NCI-H146 treated with DMSO at 0.1 percent for 48 hours (cell line): ENCODE data around the gene PRKAG3.

Experiments
- DNase-seq: peaks from one replicate; lab custom pipeline; 2025; ENCODE audit not compliant: unreplicated experiment; lab: John Stamatoyannopoulos, UW

The PRKAG3 gene

DNA sequence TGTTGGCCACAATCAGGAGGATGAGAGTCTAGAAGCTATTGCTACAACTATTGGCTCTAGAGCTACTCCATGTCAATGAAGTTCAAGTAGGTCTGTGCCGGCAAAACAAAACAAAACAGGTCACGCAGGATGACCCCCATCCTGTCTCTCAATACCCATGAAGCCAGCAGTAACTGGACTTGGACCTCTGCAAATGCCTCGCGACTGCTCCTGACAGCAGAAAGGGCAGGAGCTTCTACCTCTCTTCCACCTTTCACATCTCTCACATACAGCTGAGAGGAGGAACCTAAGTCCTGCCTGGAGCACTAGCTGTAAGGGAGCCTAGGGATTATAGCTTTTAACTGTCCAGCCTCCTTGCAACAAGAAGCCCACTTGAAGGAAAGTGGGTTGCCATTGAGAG is 16.0 kb downstream of the PRKAG3 start:
- DNase-seq = no peak

GRCh38 chr2:218815244-218815637 is 16.4 kb downstream of the PRKAG3 start:
- DNase-seq = no peak

DNA sequence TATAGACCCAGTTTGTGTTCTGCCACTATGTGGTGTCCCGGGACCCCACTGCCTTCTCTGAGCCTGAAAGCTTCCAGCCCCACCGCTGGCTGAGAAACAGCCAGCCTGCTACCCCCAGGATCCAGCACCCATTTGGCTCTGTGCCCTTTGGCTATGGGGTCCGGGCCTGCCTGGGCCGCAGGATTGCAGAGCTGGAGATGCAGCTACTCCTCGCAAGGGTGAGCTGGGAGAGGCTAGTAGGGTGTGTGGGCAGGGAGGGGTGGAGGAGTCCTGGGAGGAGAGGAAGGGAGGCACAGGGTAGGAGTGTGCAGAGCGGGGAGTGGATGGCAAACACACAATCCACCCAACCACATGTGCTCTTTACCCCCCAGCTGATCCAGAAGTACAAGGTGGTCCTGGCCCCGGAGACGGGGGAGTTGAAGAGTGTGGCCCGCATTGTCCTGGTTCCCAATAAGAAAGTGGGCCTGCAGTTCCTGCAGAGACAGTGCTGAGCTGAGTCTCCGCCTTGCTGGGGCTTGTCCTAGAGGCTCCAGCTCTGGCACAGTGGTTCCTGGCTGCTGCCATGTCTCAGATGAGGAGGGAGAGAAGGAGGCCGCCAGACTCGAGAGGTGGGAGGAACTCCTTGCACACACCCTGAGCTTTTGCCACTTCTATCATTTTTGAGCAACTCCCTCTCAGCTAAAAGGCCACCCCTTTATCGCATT is 16.9 kb downstream of the PRKAG3 start:
- no peak for DNase-seq

- no peak for DNase-seq
Measured at GRCh38 chr2:218813771-218814460, 17.7 kb downstream of the PRKAG3 start.

DNA sequence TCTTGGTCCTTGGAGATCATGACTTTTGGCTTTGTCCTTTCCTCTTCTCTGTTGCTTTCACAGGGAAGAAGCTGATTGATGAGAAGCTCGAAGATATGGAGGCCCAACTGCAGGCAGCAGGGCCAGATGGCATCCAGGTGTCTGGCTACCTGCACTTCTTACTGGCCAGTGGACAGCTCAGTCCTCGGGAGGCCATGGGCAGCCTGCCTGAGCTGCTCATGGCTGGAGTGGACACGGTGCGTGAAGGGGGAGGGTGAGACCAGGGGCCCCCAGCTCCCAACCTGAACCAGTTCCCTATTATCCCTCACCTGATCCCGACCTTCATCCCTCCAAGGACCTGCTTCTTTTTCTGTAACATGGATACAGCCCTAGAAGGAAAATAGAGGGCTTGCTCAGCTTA is 18.7 kb downstream of the PRKAG3 start:
- no peak for DNase-seq

DNA sequence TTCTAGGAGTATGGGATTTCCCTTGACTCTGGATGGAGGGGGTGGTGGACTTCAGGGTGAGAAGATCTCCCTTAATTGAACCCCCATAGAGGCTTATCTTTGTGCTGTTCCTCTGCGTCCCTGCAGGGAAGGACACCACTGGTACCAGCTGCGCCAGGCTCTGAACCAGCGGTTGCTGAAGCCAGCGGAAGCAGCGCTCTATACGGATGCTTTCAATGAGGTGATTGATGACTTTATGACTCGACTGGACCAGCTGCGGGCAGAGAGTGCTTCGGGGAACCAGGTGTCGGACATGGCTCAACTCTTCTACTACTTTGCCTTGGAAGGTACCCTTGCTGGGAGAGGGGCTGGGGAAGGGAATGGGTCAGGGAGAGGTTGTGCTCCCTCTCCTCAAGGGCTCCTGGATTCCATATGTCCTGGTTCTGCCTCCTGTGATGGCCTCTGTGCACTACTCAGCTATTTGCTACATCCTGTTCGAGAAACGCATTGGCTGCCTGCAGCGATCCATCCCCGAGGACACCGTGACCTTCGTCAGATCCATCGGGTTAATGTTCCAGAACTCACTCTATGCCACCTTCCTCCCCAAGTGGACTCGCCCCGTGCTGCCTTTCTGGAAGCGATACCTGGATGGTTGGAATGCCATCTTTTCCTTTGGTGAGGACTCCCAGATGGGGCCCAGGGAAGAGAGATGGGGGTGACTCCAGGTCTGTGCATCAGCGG is 19.3 kb downstream of the PRKAG3 start:
- DNase-seq = no peak

- DNase-seq = no peak
Measured at GRCh38 chr2:218811382-218811781, 20.2 kb downstream of the PRKAG3 start.

- no peak for DNase-seq
Measured at GRCh38 chr2:218810256-218810655, 21.3 kb downstream of the PRKAG3 start.

DNA sequence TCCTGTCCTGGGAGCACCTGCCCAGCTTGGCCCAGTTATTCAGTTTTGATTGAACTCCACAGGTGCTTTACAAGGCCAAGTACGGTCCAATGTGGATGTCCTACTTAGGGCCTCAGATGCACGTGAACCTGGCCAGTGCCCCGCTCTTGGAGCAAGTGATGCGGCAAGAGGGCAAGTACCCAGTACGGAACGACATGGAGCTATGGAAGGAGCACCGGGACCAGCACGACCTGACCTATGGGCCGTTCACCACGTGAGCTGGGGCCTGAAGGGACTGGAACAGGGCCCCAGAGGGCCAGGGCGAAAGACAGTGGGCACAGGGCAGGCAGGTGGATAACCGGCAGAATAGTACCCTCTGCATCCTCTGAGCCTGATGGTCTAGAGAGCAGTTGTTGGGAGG is 22.1 kb downstream of the PRKAG3 start:
- no peak for DNase-seq

DNA sequence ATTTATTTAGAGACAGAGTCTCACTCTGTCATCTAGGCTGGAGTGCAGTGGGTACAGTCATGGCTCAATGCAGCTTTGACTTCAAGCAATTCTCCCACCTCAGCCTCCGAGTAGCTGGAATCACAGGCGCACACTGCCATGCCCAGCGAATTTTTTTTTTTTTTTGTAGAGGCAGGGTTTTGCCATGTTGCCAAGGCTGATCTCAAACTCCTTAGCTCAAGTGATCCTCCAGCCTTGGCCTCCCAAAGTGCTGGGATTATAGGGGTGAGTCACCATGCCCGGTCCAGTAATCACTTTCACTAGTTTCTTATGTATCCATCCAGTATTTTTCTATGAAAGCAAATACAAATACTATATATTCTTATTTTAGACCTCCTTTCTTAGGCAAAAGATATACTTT is 24.0 kb downstream of the PRKAG3 start:
- DNase-seq = no peak

DNA sequence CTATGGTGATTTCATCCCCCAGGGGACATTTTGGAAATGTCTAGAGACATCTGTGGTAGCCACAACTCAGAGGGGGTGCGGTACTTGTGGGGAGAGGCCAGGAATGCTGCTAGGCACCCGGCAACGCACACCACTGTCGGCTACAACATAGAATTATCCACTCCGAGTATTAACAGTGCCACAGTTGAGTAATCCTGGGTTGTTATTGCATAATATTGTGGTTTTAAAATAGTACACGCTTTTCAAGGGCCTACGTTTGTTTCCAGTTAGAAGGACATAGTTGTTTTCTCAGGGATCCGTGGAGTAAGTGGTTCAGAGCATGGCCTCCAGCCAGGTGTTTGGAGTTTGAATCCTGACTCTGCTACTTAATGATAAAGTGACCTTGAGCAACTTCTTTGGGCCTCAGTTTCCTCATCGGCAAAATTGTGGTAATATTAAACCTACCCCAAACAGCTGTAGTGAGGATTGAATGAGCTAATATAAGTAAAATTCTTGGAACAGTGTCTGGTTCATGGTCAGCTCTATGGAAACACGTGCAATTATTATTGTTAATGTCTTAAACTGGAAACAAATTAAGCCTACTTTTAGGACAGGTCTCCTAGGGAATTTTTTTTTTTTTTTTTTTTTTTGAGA is 25.1 kb downstream of the PRKAG3 start:
- DNase-seq = no peak

DNA sequence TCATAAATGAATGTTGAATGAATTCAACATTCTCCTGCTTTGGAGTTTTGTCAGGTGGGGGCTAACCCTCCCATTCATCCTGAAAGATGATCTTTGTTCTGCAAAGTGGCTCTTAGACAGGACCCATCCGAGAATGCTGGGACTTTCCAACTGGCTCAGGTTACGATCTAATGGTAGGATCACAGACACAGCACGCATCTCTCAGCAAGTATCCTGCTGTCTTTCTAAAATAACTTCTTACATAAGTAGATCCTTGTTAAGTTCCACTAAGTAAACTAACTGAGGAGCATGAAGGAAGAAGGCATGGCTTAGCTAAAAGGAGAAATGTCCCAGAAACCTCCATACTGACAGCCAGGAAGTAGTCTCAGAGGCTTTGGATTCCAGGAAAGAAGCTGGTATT is 26.0 kb downstream of the PRKAG3 start:
- DNase-seq = no peak

GRCh38 chr2:218804817-218805216 is 26.8 kb downstream of the PRKAG3 start:
- DNase-seq = no peak

- DNase-seq = no peak
Measured at GRCh38 chr2:218802386-218802994, 29.1 kb downstream of the PRKAG3 start.

DNA sequence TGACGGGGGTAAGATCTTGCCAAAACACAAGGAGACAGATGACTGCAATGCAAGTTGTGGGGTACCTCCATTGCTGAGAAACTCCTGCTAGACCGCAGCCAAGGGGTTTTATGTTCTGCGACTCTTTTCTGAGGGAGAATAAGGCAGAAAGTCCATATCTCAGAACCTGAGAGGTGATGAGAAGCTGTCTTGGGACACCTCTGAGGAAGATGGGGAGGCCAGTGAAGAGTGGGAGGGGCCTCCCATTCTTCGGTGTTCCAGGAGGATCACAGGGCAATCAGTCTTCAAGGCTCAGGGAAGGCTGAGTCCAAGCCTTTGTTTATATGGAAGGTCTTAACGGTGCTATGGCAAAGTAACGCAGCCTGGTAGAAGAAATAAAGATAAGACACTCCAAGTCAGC is 31.6 kb downstream of the PRKAG3 start:
- no peak for DNase-seq

DNA sequence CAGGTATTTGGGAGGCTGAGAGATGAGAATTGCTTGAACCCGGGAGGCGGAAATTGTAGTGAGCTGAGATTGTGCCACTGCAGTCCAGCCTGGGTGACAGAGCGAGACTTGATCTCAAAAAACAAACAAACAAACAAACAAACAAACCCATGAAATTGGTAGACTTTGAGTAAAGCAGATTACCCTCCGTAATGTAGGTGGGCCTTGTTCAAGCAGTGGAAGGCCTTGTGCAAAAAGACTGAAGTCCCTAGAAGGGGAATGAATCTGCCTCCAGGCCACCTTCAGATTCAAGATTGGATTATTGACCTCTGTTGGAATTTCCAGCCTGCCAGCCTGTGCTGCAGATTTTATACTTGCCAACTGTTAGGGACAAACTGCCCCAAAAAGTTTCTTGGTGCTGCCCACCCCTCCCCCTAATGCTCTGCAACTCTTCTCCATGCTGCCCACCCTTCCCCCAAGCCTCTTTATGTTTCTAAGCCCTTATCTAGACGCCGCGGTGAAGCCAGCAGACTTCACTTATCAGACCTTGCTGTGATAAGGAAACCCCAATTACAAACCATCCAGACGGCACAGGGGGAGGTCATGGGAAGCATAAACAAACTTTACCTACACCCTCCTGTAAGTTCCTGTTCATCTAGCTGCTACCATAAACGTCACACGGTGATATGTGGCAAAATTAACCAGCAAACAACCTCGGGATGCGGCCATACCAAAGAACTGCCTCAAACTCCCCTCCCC is 32.7 kb downstream of the PRKAG3 start:
- no peak for DNase-seq

- no peak for DNase-seq
Measured at GRCh38 chr2:218796691-218797090, 34.9 kb downstream of the PRKAG3 start.

DNA sequence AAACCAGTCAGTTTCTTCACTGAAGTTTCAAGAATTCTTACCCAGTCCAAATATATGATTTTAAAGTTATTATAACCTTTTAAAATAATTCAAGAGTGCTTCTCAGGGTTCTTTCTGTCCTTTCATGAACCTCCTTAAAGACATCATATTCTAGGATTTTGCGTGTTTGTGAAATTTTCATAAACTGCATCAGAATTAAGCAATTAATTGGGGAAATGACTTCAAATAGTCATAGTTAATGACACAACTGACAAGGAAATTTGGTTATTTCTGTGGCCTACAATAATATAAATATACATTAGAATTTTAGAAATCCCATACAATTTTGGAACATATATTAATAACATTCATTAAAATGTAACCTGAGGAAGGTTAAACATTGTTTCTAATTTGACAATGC is 39.2 kb downstream of the PRKAG3 start:
- no peak for DNase-seq

- no peak for DNase-seq
Measured at GRCh38 chr2:218788529-218789255, 42.9 kb downstream of the PRKAG3 start.

GRCh38 chr2:218786133-218786532 is 45.5 kb downstream of the PRKAG3 start:
- DNase-seq = no peak
